ENCODE measurements around the gene PPFIA1. TPM values are rescaled to one million over a fixed set of nuclear protein-coding genes. Genes with fewer than 3 reads are reported as not detected.

The PPFIA1 gene
- total RNA-seq, 6 experiments from 2014 or later = 21.1 to 27.0 (median 22.7) TPM

- H3K4me3 ChIP-seq = no peak overlapping the region
- no peak for DNase-seq
- H3K27me3 ChIP-seq = no peaks in the 10 kb centered on the region
- no peak overlapping the region for H3K27ac ChIP-seq
- no peaks in the 10 kb centered on the region for H3K9me3 ChIP-seq
- intact Hi-C loops (cut with DNase I) = no loop called here
- no peak for TF ChIP-seq POLR2A (IDR thresholded peaks at IDR 0.05)
- TF ChIP-seq, protein P1, sequence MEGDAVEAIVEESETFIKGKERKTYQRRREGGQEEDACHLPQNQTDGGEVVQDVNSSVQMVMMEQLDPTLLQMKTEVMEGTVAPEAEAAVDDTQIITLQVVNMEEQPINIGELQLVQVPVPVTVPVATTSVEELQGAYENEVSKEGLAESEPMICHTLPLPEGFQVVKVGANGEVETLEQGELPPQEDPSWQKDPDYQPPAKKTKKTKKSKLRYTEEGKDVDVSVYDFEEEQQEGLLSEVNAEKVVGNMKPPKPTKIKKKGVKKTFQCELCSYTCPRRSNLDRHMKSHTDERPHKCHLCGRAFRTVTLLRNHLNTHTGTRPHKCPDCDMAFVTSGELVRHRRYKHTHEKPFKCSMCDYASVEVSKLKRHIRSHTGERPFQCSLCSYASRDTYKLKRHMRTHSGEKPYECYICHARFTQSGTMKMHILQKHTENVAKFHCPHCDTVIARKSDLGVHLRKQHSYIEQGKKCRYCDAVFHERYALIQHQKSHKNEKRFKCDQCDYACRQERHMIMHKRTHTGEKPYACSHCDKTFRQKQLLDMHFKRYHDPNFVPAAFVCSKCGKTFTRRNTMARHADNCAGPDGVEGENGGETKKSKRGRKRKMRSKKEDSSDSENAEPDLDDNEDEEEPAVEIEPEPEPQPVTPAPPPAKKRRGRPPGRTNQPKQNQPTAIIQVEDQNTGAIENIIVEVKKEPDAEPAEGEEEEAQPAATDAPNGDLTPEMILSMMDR (IDR thresholded peaks at IDR 0.05) = no peak
- peaks cover 0 to 64% (median 9%) of the 10 kb centered on the region in 4 donors for H3K36me3 ChIP-seq
- 79% methylated on average over 8 of the region's 15 CpGs for WGBS (ENCODE audit: insufficient coverage, low coverage, low lambda C conversion rate, missing lambda C conversion rate)
- ATAC-seq = no peak
- no peaks in the 10 kb centered on the region for H3K4me1 ChIP-seq
These were observed 162.1 kb downstream of the PPFIA1 start for GRCh38 chr11:70432580-70432979.

DNA sequence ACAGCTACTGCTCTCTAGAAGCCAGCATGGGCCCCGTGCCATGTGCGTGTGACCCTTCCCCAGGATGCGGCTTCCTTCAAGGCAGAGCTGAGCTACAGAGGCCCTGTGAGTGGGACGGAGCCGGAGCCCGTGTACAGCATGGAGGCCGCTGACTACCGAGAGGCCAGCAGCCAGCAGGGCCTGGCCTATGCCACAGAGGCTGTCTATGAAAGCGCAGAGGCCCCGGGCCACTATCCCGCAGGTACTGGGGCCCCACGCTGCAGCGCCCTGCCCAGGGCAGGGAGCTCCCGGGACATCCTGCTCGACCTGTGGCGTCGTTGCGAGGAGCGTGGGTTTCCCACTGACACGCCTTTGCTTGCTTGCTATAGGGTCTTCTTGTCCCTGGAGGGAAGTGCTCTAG, 162.5 kb downstream of the PPFIA1 start:
- H3K4me1 ChIP-seq = no peaks in the 10 kb centered on the region
- no peak overlapping the region for H3K27ac ChIP-seq
- intact Hi-C loops (cut with DNase I) = no loop called here
- H3K9me3 ChIP-seq = no peaks in the 10 kb centered on the region
- ATAC-seq (no peak), DNase-seq (no peak)
- 88% methylated on average over 3 of the region's 20 CpGs for WGBS (ENCODE audit: insufficient coverage, low coverage, low lambda C conversion rate, missing lambda C conversion rate)
- peaks cover 0 to 64% (median 9%) of the 10 kb centered on the region in 4 donors for H3K36me3 ChIP-seq
- TF ChIP-seq, protein P1 (IDR thresholded peaks at IDR 0.05) = no peak
- no peak for TF ChIP-seq POLR2A (IDR thresholded peaks at IDR 0.05)
- H3K4me3 ChIP-seq = no peak overlapping the region
- H3K27me3 ChIP-seq = no peaks in the 10 kb centered on the region

DNA sequence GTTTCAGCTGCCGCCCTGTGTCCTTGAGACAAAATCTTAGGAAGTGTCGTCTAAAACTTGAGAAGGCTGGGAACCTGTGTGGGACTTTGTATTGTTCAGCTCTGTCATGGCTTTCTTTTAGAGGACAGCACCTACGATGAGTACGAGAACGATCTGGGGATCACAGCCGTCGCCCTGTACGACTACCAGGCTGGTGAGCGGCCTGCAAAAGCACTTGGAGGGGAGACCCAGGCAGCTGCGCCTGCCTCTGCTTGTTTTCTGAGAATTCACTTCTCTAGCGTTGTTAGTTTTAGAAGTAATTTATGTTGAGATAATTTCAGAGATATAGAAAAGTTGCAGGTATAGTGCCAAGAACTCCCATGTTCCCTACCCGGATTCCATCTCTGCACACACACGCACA, 163.0 kb downstream of the PPFIA1 start:
- WGBS (ENCODE audit: insufficient coverage, low coverage, low lambda C conversion rate, missing lambda C conversion rate) = 87% methylated on average over 9 of the region's 13 CpGs
- DNase-seq (no peak), ATAC-seq (no peak)
- intact Hi-C loops (cut with DNase I) = no loop called here
- Histone ChIP-seq H3K27me3 (no peaks in the 10 kb centered on the region), H3K27ac (no peak overlapping the region), H3K36me3 (peaks cover 0 to 64% (median 9%) of the 10 kb centered on the region in 4 donors), H3K4me1 (no peaks in the 10 kb centered on the region), H3K9me3 (no peaks in the 10 kb centered on the region), H3K4me3 (no peak overlapping the region)
- TF ChIP-seq, protein P1 (IDR thresholded peaks at IDR 0.05) = no peak
- no peak for TF ChIP-seq POLR2A (IDR thresholded peaks at IDR 0.05)

MicroRNAs within 50 kb of the gene (microRNA counts, 767-probe panel; counts per million panel counts)
- 237 counts per million for microRNA hsa-miR-548k

Small RNAs within 50 kb of the gene (microRNA-seq; reads per million reads assigned to microRNA genes)
- 12.2 to 12.7 reads per million in 2 donors for gene MIR548K

Small RNAs within 50 kb of the gene (small RNA-seq; reads per million reads assigned to genes)
- gene MIR548K = 3.7 to 6.2 reads per million in 2 experiments

Other genes starting within 250 kb of the PPFIA1 start
- gene ANO1, start 192.4 kb upstream of the PPFIA1 start, total RNA-seq = 100 to 1,000 TPM in 3 of 6 experiments, 10 to 100 TPM in 3; 32.1 to 292 (median 78.0) TPM
- gene FADD, start 67.4 kb upstream of the PPFIA1 start, total RNA-seq = 10 to 100 TPM in 3 of 6 experiments, 1 to 10 TPM in 3; 8.8 to 17.5 (median 10.6) TPM
- 10 to 100 TPM; 63.6 to 90.8 (median 78.5) TPM for gene CTTN, start 127.8 kb downstream of the PPFIA1 start, total RNA-seq

Data from right lobe of liver (tissue), 6 donors.